Left lung (tissue), 10 donors: ENCODE results near the gene COPZ1. TPM values are rescaled to one million over a fixed set of nuclear protein-coding genes. Genes with fewer than 3 reads are reported as not detected.
A peak's percentile ranks its signal among the peaks of the same experiment; 100 is the strongest.

Experiments
- ATAC-seq: fragments of 200-7000 bp; cut with Tn5 transposase; one replicate; pipeline ENCODE4 v1.9.1; 2020; ENCODE audit warnings: moderate library complexity
- DNase-seq, 4 donors: peaks; one replicate each; pipeline ENCODE4 v3.0.0-alpha.2; 2013 to 2020
- H3K27ac ChIP-seq, 2 donors: fragments of 200-600 bp; sonication (generic) in 1 of 2; one replicate each; pipeline versions ENCODE4 v1.5.0 to v1.8.0; 2020 to 2021
- H3K27me3 ChIP-seq, 2 donors: fragments of 200-600 bp; sonication (generic) in 1 of 2; one replicate each; pipeline versions ENCODE4 v1.5.0 to v1.8.0; 2020 to 2021
- H3K36me3 ChIP-seq, 2 donors: fragments of 200-600 bp; sonication (generic) in 1 of 2; one replicate each; pipeline versions ENCODE4 v1.5.0 to v1.8.0; 2020 to 2021
- H3K4me1 ChIP-seq, 2 donors: fragments of 200-600 bp; one replicate each; pipeline ENCODE4 v1.8.0; 2021
- H3K4me3 ChIP-seq, 2 donors: fragments of 200-600 bp; sonication (generic) in 1 of 2; one replicate each; pipeline versions ENCODE4 v1.5.0 to v1.8.0; 2020 to 2021; ENCODE audit warnings: mild to moderate bottlenecking in 1 of 2
- H3K9me3 ChIP-seq, 2 donors: fragments of 200-600 bp; sonication (generic) in 1 of 2; one replicate each; pipeline versions ENCODE4 v1.5.0 to v1.8.0; 2020 to 2021
- CTCF ChIP-seq, 2 donors: fragments of 200-600 bp; sonication (generic) in 1 of 2; IDR thresholded peaks; one replicate each; pipeline versions ENCODE4 v1.5.0 to v1.8.0; 2021; ENCODE audit warnings: antibody characterized with exemption in 2 of 2
- intact Hi-C, 2 donors: fragments of 100-400 bp; cut with DNase I; formaldehyde crosslinking; loops; one replicate each; pipeline versions ENCODE4 v1.11.2 to v1.14.2; 2022
- polyA plus RNA-seq, 6 donors: library from polyadenylated mRNA; unstranded; fragments of 120-200 nt; gene quantifications; one replicate each; pipeline ENCODE4 v1.2.1, GENCODE V29; 2013; ENCODE audit not compliant: insufficient read length in 6 of 6
- total RNA-seq, 2 donors: library from RNA; stranded (reverse); fragmentation: NEBNext Ultra II Directional; extraction: Animal tissue kit (Norgen Biotek cat#: 25700); gene quantifications; one replicate each; pipeline ENCODE4 v1.2.1, GENCODE V29; 2021
- donor health status: DM: no; HTN: yes; CAD: no.
- donor health status: DM: no; HTN: no; CAD: no.

The COPZ1 gene
- total and polyA plus RNA-seq, 8 donors = 157 to 232 (median 211) TPM

DNA sequence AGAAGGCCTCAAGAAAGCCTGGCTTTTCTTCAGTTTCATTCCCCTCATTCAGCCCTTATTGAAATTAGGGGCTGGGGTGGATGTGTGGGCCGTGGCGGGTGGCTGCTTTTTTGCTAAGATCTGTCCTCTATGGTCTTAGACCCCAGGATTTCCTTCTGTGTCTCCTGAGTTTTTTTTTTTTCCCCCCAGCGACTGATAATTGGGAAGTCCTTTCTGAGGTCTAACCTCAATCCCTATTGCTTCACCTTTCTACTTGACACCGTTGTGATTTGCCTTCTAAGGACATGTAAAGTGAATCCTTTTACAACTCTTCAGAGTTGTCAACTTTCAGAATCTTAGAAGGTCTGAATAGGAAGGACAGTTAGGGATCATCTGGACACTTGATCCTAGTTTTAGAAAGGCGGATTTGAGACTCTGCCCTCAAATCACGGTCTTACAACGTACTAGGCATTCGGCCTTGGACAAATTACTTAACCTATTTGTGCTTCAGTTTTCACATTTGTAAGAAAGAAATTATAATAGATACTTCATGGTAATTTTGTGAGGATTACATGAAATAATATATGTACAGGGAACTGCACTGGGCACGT lies 34.9 kb downstream of the COPZ1 start:
- no peak for TF ChIP-seq CTCF (IDR thresholded peaks at IDR 0.05)
- Histone ChIP-seq H3K27me3 (no peaks in the 10 kb centered on the region), H3K4me3 (peak overlapping the region; percentile 53 to 56), H3K27ac (peak overlapping the region; percentile 92 to 95), H3K9me3 (no peaks in the 10 kb centered on the region), H3K36me3 (no peaks in the 10 kb centered on the region), H3K4me1 (peaks cover 17 to 76% of the 10 kb centered on the region in 2 donors)
- DNase-seq (no peak), ATAC-seq (no peak)
- intact Hi-C loops = loop anchor here in 1 of 2 donors (10.0 kb wide), 2 partner anchors 65 to 145 kb away; no protein-coding TSS in a partner anchor

- peak; percentile 62 to 67 for TF ChIP-seq CTCF (IDR thresholded peaks at IDR 0.05)
- Histone ChIP-seq H3K4me3 (no peak overlapping the region), H3K36me3 (no peaks in the 10 kb centered on the region), H3K9me3 (no peaks in the 10 kb centered on the region), H3K4me1 (peaks cover 17 to 86% of the 10 kb centered on the region in 2 donors), H3K27ac (peak overlapping the region; percentile 92 to 95), H3K27me3 (no peaks in the 10 kb centered on the region)
- intact Hi-C loops = loop anchor here in 1 of 2 donors (10.0 kb wide), 2 partner anchors 66 to 146 kb away; no protein-coding TSS in a partner anchor
- peak; percentile 36 for ATAC-seq
- DNase-seq = peak in 3 of 4 donors; percentile 75 to 85 (median 83)
Observed at GRCh38 chr12:54360717-54361456, 36.0 kb downstream of the COPZ1 start.

DNA sequence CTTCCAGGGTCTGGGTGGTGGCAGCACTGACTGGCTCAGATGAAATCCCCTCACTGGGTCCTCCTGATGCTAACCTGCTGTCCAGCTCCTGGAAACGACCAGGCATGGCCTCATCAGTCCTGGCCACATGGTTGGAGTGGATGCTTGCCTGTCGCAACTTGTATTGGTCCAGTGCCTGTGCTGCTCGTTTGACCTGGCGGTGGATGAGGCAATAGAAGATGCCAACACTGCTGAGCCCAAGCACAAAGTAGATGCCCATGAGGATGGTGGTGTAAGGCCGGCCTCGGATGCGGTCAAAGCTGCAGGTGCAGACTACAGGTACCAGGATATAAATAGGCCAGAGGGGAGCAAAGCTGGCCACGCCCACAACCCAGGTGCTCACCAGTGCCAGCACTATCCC lies 38.1 kb downstream of the COPZ1 start:
- intact Hi-C loops = loop anchor here in 1 of 2 donors (10.0 kb wide), 2 partner anchors 68 to 148 kb away; no protein-coding TSS in a partner anchor

DNA sequence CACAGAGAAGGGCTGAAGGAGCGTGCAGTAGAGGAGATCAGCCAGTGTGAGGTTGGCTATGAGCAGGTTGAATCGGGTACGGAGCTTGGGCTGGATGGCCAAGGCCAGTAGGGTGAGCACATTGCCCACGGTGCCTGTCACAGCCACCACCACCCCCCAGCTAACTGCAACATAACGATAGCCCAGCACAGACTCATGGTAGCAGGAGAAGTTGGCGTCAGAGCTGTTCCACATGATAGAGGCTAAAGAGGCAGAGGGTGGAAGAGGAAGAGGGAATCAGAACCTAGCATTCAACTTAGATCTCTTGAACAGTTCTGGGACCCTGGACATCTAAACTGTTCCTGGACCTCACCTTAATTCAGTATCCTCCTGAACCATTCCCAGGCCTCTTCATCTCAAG lies 38.7 kb downstream of the COPZ1 start:
- ATAC-seq = no peak
- no peaks in the 10 kb centered on the region for H3K36me3 ChIP-seq
- DNase-seq = no peak
- H3K4me1 ChIP-seq = peaks cover 5 to 81% of the 10 kb centered on the region in 2 donors
- peak overlapping the region in 1 of 2 donors; percentile 45 for H3K4me3 ChIP-seq
- intact Hi-C loops = loop anchor here in 1 of 2 donors (10.0 kb wide), 2 partner anchors 69 to 149 kb away; no protein-coding TSS in a partner anchor
- H3K9me3 ChIP-seq = no peaks in the 10 kb centered on the region
- no peak for TF ChIP-seq CTCF (IDR thresholded peaks at IDR 0.05)
- H3K27ac ChIP-seq = peak overlapping the region in 1 of 2 donors; percentile 79
- H3K27me3 ChIP-seq = no peaks in the 10 kb centered on the region

More for the DNA sequence above, 38.1 kb downstream of the COPZ1 start:
- Histone ChIP-seq H3K9me3 (no peaks in the 10 kb centered on the region), H3K36me3 (no peaks in the 10 kb centered on the region), H3K4me1 (peaks cover 5 to 81% of the 10 kb centered on the region in 2 donors), H3K27me3 (no peaks in the 10 kb centered on the region), H3K4me3 (peak overlapping the region in 1 of 2 donors; percentile 45), H3K27ac (peak overlapping the region in 1 of 2 donors; percentile 79)
- ATAC-seq (no peak), DNase-seq (no peak)
- no peak for TF ChIP-seq CTCF (IDR thresholded peaks at IDR 0.05)

DNA sequence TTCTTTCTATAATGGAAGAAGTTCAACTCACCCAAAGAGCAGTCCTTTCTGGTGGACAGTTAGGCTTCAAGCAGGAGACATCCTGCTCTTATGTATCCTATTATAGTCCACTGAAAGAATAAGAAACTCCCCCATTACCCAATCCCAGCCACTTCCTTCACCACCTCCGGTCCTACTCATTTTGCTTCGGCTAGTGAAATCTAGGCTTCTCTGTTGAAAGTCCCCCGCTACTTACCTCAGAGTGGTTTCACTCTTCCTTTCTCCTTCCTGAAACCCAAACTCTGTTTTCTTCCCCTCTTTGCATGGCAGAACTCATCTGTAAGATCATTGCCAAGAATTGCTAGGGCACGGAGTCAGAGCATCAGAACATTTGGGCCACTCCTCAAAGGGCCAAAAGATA lies 39.5 kb downstream of the COPZ1 start, which contains the start of gene GPR84:
Gene GPR84 (minus strand): TSS at position 74 of the 400 bp plus-strand sequence. CDS start 635 bp downstream, outside the sequence.
- intact Hi-C loops = loop anchor here in 1 of 2 donors (10.0 kb wide), 2 partner anchors 70 to 150 kb away; no protein-coding TSS in a partner anchor
- peak within 1 kb of the TSS in 1 of 2 donors; percentile 79 for H3K27ac ChIP-seq
- DNase-seq = no peak
- peaks cover 6 to 85% of the 10 kb centered on the region in 2 donors for H3K4me1 ChIP-seq
- no peaks in the 10 kb centered on the region for H3K27me3 ChIP-seq
- peak within 1 kb of the TSS in 1 of 2 donors; percentile 45 for H3K4me3 ChIP-seq
- H3K9me3 ChIP-seq = no peaks in the 10 kb centered on the region
- no peaks in the 10 kb centered on the region for H3K36me3 ChIP-seq
- TF ChIP-seq CTCF (IDR thresholded peaks at IDR 0.05) = no peak
- no peak for ATAC-seq
